MCF 10A (cell line): ENCODE measurements around the gene RCOR1. TPM values are rescaled to one million over a fixed set of nuclear protein-coding genes. Genes with fewer than 3 reads are reported as not detected.

Source experiments
- BruUV-seq: library from RNA; stranded (reverse); fragments of 400-500 nt; replicated peaks from 2 replicates; lab custom pipeline; 2021; lab: Mats Ljungman, UMichigan
- CTCF ChIA-PET: fragments of 300-600 bp; sonication (Branson Sonifier 250); formaldehyde crosslinking; extraction: SDS; loops from one replicate; lab custom pipeline; 2021; ENCODE audit warnings: antibody characterized with exemption, inconsistent platforms; lab: Yijun Ruan, JAX
- POLR2A ChIA-PET: fragments of 300-600, 350-650 bp; sonication (Branson Sonifier 250); formaldehyde crosslinking; extraction: SDS; loops from one replicate; lab custom pipeline; 2020; ENCODE audit warnings: antibody characterized with exemption, inconsistent platforms; lab: Yijun Ruan, JAX
- DNase-seq: peaks from one replicate; pipeline ENCODE4 v3.0.0-alpha.2; 2018; ENCODE audit not compliant: unreplicated experiment
- H3K27ac Mint-ChIP-seq: one replicate; pipeline ENCODE4 v1.8.0; 2022; ENCODE audit warnings: mild to moderate bottlenecking, low read depth, mixed read lengths; ENCODE audit not compliant: unreplicated experiment
- H3K27me3 Mint-ChIP-seq: one replicate; pipeline ENCODE4 v1.8.0; 2022; ENCODE audit warnings: mixed read lengths; ENCODE audit not compliant: insufficient read depth, unreplicated experiment
- H3K36me3 Mint-ChIP-seq: one replicate; pipeline ENCODE4 v1.8.0; 2022; ENCODE audit warnings: mild to moderate bottlenecking, moderate library complexity, mixed read lengths; ENCODE audit not compliant: insufficient read depth, unreplicated experiment
- H3K4me1 Mint-ChIP-seq: one replicate; pipeline ENCODE4 v1.8.0; 2022; ENCODE audit warnings: mixed read lengths; ENCODE audit not compliant: insufficient read depth, unreplicated experiment
- H3K4me3 Mint-ChIP-seq: one replicate; pipeline ENCODE4 v1.8.0; 2022; ENCODE audit warnings: mild to moderate bottlenecking, moderate library complexity, mixed read lengths; ENCODE audit not compliant: unreplicated experiment
- H3K9me3 Mint-ChIP-seq: one replicate; pipeline ENCODE4 v1.8.0; 2022; ENCODE audit warnings: mixed read lengths; ENCODE audit not compliant: unreplicated experiment
- intact Hi-C: fragments of 100-400 bp; cut with micrococcal nuclease; formaldehyde crosslinking; loops from 2 replicates; pipeline ENCODE4 v1.14.1; 2022
- total RNA-seq: library from RNA; stranded (reverse); gene quantifications from 2 replicates; pipeline ENCODE4 v1.2.3, GENCODE V29; 2022
- TF ChIP-seq, protein P1 (sequence below): fragments of 200-600 bp; IDR thresholded peaks from one replicate; pipeline ENCODE4 v1.8.0; 2022; ENCODE audit warnings: antibody characterized with exemption, mild to moderate bottlenecking; ENCODE audit not compliant: unreplicated experiment

The RCOR1 gene
- total RNA-seq, 1 experiment from 2014 or later = 45.6 TPM

DNA sequence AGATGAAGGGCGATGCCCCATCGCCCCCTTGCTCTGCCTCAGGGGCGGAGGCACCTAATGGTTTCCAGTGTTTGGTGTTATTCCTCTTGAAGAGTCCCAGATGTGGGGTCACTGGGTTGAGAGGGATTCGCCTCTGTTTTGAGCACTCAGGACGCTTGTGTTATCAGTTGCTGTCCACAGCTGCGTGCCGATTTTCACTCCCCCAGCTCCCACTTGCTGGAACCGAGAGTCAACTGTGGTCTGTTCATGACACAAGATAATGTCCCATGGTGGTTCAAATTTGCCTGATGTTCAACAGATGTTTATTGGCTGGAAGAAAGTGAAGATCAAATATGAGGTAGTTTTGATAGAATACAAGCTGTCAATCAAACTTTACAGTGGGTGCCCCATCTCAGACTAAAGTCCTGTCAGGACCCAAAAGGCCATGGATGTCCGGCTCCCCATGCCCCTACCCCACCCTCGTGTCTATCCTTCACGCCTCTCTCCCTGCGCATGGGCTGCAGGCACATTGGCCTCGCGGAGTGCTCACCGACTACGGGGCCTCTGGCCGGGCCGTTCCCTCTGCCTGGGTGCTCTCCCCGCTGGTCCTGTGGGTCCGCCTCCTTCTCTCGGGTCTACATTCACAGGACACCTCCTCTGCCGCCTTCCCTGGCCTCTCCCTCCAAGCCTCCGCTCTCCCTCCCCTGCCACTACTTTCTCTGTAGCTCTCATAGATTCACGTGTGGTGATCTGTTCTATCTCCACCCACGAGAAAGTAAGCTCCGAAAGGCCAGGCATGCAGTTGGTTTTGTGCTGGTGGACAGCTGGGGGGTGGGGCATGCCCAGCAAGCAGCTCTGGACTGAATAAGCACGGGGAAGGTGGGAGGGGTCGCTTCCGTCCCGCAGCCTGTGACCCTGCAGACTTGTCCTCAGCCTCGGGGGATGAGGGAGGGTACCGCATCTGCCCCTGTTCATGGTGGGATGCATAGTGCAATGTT lies 178.0 kb downstream of the RCOR1 start:
- TF ChIP-seq, protein P1, sequence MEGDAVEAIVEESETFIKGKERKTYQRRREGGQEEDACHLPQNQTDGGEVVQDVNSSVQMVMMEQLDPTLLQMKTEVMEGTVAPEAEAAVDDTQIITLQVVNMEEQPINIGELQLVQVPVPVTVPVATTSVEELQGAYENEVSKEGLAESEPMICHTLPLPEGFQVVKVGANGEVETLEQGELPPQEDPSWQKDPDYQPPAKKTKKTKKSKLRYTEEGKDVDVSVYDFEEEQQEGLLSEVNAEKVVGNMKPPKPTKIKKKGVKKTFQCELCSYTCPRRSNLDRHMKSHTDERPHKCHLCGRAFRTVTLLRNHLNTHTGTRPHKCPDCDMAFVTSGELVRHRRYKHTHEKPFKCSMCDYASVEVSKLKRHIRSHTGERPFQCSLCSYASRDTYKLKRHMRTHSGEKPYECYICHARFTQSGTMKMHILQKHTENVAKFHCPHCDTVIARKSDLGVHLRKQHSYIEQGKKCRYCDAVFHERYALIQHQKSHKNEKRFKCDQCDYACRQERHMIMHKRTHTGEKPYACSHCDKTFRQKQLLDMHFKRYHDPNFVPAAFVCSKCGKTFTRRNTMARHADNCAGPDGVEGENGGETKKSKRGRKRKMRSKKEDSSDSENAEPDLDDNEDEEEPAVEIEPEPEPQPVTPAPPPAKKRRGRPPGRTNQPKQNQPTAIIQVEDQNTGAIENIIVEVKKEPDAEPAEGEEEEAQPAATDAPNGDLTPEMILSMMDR = no peak
- ChIA-PET CTCF (no interaction called here), POLR2A (no interaction called here)
- DNase-seq = no peak
- Mint-ChIP-seq H3K36me3 (no peaks in the 10 kb centered on the region), H3K27me3 (peaks cover 14% of the 10 kb centered on the region), H3K27ac (no peak overlapping the region), H3K4me3 (no peak overlapping the region), H3K9me3 (no peaks in the 10 kb centered on the region), H3K4me1 (no peaks in the 10 kb centered on the region)
- BruUV-seq = no TSS peak
- intact Hi-C loops = loop anchor here (10.0 kb wide), 1 partner anchor 94 kb away; no protein-coding TSS in a partner anchor

DNA sequence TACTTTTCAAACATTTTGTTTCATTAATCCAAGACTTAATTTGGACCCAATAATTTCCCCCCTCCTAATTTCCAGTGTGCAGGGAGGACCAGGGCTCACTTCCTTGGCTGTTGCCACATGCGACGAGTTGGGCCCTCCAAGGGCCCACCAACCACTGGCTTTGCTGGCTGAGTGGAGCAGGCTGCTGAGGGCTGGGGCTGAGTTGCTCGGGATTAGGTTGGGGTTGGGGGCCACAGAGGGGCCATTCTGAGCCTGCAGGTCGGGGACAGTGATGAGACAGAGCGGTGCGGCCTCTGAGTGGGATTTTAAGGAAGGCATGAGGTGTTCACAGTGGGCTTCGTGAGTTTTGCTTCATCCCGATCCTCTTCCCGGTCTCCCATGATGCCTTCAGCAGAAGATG lies 178.7 kb downstream of the RCOR1 start:
- ChIA-PET POLR2A (no interaction called here), CTCF (no interaction called here)
- TF ChIP-seq, protein P1 = no peak
- Mint-ChIP-seq H3K4me1 (no peaks in the 10 kb centered on the region), H3K9me3 (no peaks in the 10 kb centered on the region), H3K27ac (no peak overlapping the region), H3K4me3 (no peak overlapping the region), H3K36me3 (no peaks in the 10 kb centered on the region), H3K27me3 (peaks cover 14% of the 10 kb centered on the region)
- intact Hi-C loops = loop anchor here (10.0 kb wide), 1 partner anchor 94 kb away; no protein-coding TSS in a partner anchor
- no TSS peak for BruUV-seq
- DNase-seq = no peak

DNA sequence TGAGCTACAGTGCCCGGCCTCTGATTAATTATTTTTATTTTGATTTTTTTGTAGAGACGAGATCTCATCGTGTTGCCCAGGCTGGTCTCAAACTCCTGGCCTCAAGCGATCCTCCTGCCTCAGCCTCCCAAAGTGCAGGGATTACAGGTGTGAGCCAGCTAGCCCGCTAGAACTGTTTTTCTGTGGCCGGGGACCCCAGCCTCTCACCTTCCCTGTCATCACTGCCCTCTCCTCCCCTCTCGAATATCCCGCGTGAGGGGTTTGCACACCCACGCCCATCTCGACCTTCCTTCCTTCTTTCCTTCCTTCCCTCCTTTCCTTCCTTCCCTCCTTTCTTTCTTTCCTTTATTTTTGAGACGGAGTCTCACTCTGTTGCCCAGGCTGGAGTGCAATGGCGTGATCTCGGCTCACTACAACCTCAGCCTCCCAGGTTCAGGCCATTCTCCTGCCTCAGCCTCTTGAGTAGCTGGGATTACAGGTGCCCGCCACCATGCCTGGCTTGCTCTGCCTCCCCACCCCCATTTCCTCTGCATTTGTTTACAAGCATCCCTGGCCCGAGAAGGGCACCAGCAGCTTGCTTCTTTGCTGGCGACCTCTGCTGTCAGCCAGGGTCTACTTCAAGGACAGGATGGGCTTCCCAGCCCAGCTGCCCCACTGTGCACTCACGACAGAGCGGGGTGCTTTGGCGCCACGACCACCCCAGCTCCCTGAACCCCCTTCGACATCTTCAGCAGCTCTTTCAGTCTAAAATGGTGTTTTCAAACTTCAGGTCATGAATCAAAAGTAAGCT lies 180.5 kb downstream of the RCOR1 start:
- Mint-ChIP-seq H3K27ac (no peak overlapping the region), H3K4me3 (no peak overlapping the region), H3K36me3 (no peaks in the 10 kb centered on the region), H3K27me3 (peaks cover 14% of the 10 kb centered on the region), H3K4me1 (peaks cover 5% of the 10 kb centered on the region), H3K9me3 (no peaks in the 10 kb centered on the region)
- POLR2A ChIA-PET = interaction anchor here (0.6 kb wide), 1 partner anchor 225 kb away, joined by 3 read pairs; no protein-coding TSS in a partner anchor
- no TSS peak for BruUV-seq
- CTCF ChIA-PET = interaction anchor here (0.6 to 1.3 kb wide), 5 partner anchors 62 to 334 kb away, joined by 3 to 6 read pairs (median 4); no protein-coding TSS in a partner anchor
- TF ChIP-seq, protein P1 = peak; percentile 11
- DNase-seq = no peak
- intact Hi-C loops = loop anchor here (10.0 kb wide), 1 partner anchor 92 kb away; no protein-coding TSS in a partner anchor
